ENCODE data around the gene SAP30.

Gene SAP30

GRCh38 chr4:173398220-173398619, 27.5 kb downstream of the SAP30 start:
- Histone ChIP-seq H2AFZ (ENCODE audit: low read length) (no peak overlapping the region), H3K9me2 (ENCODE audit: low read depth, low read length) (no peaks in the 10 kb centered on the region), H3K4me3 (ENCODE audit: low read depth, low read length, poor library complexity, severe bottlenecking) (no peak overlapping the region), H3K4me2 (ENCODE audit: low read length) (no peak overlapping the region), H4K20me1 (ENCODE audit: insufficient read depth, low read length) (no peaks in the 10 kb centered on the region), H3K79me2 (ENCODE audit: insufficient read depth, low read length) (no peaks in the 10 kb centered on the region), H3K4me1 (ENCODE audit: insufficient read depth, low read length, severe bottlenecking) (no peaks in the 10 kb centered on the region), H3K9ac (ENCODE audit: low read length) (no peak overlapping the region), H3K27me3 (ENCODE audit: insufficient read depth, low read length) (no peaks in the 10 kb centered on the region), H3K27ac (ENCODE audit: low read depth, low read length, poor library complexity, severe bottlenecking) (no peak overlapping the region), H3K9me3 (ENCODE audit: low read length) (no peaks in the 10 kb centered on the region), H3F3A (ENCODE audit: insufficient read depth, low read length) (no peaks in the 10 kb centered on the region), H3K36me3 (ENCODE audit: insufficient read depth, low read length) (no peaks in the 10 kb centered on the region)
- TF ChIP-seq EZH2 (IDR thresholded peaks at IDR 0.05; ENCODE audit: borderline replicate concordance, low read length): no peak
- TF ChIP-seq CTCF (IDR thresholded peaks at IDR 0.05; ENCODE audit: low read length): no peak

DNA sequence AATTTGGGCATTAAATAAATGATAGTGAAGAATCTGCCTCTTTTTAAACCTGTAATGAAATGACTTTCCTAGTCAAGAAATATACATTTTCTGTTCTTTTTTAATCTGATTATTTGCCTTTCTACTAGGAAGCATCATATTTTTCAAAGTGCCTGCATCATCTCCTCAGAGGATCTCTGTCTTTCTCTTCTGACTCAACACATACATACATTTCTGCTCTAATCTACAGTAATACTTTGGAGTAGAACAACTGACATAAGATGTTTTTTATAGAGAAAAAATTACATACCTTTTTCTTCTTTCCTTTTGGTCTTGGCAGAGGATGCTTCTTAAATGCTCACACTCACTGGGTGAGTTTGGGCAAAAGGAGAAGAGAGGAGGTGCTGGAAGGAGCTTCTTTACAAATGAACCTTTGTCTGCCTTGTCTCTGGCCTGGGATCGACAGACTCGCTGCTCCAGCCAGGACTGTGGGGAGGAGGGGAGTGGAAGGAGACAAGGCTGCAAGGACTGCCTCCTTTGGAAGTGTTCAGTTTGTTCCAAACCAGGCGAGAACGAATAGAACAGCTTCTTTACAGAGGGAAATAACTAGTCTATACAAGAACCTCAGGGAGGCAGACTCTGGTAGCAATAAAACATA, 28.1 kb downstream of the SAP30 start, which contains the start of gene SCRG1:
Gene SCRG1 (minus strand): TSS at position 338 of the 637 bp plus-strand sequence. CDS start 7,702 bp downstream, outside the sequence.
- no peaks in the 10 kb centered on the region for H3K4me1 ChIP-seq (ENCODE audit: insufficient read depth, low read length, severe bottlenecking)
- H3K9me2 ChIP-seq (ENCODE audit: low read depth, low read length): no peaks in the 10 kb centered on the region
- TF ChIP-seq EZH2 (IDR thresholded peaks at IDR 0.05; ENCODE audit: borderline replicate concordance, low read length): no peak
- no peak for TF ChIP-seq CTCF (IDR thresholded peaks at IDR 0.05; ENCODE audit: low read length)
- no peak within 1 kb of the TSS for H2AFZ ChIP-seq (ENCODE audit: low read length)
- H3K79me2 ChIP-seq (ENCODE audit: insufficient read depth, low read length): no peaks in the 10 kb centered on the region
- H3K27me3 ChIP-seq (ENCODE audit: insufficient read depth, low read length): no peaks in the 10 kb centered on the region
- no peak within 1 kb of the TSS for H3K9ac ChIP-seq (ENCODE audit: low read length)
- H3K4me2 ChIP-seq (ENCODE audit: low read length): no peak within 1 kb of the TSS
- no peaks in the 10 kb centered on the region for H4K20me1 ChIP-seq (ENCODE audit: insufficient read depth, low read length)
- no peak within 1 kb of the TSS for H3K27ac ChIP-seq (ENCODE audit: low read depth, low read length, poor library complexity, severe bottlenecking)
- H3K9me3 ChIP-seq (ENCODE audit: low read length): no peaks in the 10 kb centered on the region
- no peaks in the 10 kb centered on the region for H3F3A ChIP-seq (ENCODE audit: insufficient read depth, low read length)
- no peaks in the 10 kb centered on the region for H3K36me3 ChIP-seq (ENCODE audit: insufficient read depth, low read length)
- H3K4me3 ChIP-seq (ENCODE audit: low read depth, low read length, poor library complexity, severe bottlenecking): no peak within 1 kb of the TSS

DNA sequence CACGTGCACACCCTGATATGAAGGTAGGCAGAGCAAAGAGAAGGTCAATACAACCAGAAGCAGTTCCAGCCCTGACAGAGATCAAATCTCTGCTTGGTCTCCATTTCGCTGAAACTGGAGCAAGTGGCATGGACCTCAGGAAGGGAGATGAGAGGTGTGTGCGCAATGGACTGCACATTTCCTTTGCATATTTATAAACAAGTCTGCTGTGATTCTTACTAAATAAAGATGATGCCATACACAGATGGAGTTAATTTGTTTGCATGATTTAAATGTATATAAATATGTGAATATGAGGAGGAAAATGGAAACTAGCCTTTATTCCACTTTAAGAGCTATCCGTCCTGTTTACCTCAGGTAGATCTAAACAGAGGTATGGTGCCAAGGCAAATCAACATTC, 30.3 kb downstream of the SAP30 start:
- H3K4me2 ChIP-seq (ENCODE audit: low read length): no peak overlapping the region
- TF ChIP-seq CTCF (IDR thresholded peaks at IDR 0.05; ENCODE audit: low read length) (no peak), EZH2 (IDR thresholded peaks at IDR 0.05; ENCODE audit: borderline replicate concordance, low read length) (no peak)
- no peaks in the 10 kb centered on the region for H3K4me1 ChIP-seq (ENCODE audit: insufficient read depth, low read length, severe bottlenecking)

More for the DNA sequence above, 30.3 kb downstream of the SAP30 start:
- H3K79me2 ChIP-seq (ENCODE audit: insufficient read depth, low read length): no peaks in the 10 kb centered on the region
- H3K27ac ChIP-seq (ENCODE audit: low read depth, low read length, poor library complexity, severe bottlenecking): no peak overlapping the region
- H3K27me3 ChIP-seq (ENCODE audit: insufficient read depth, low read length): no peaks in the 10 kb centered on the region
- H3K4me3 ChIP-seq (ENCODE audit: low read depth, low read length, poor library complexity, severe bottlenecking): no peak overlapping the region
- H3K9me3 ChIP-seq (ENCODE audit: low read length): no peaks in the 10 kb centered on the region
- H3K9ac ChIP-seq (ENCODE audit: low read length): no peak overlapping the region
- H4K20me1 ChIP-seq (ENCODE audit: insufficient read depth, low read length): no peaks in the 10 kb centered on the region
- no peak overlapping the region for H2AFZ ChIP-seq (ENCODE audit: low read length)
- H3K9me2 ChIP-seq (ENCODE audit: low read depth, low read length): no peaks in the 10 kb centered on the region
- no peaks in the 10 kb centered on the region for H3K36me3 ChIP-seq (ENCODE audit: insufficient read depth, low read length)
- no peaks in the 10 kb centered on the region for H3F3A ChIP-seq (ENCODE audit: insufficient read depth, low read length)

All from OCI-LY1 (cell line).